SK-N-MC (cell line): Measurements from ENCODE around the gene SCYL3.

Experiments used
- DNase-seq: peaks from one replicate; pipeline ENCODE4 v3.0.0-alpha.2; 2011; ENCODE audit warnings: low read depth, low spot score
- H3K27ac ChIP-seq: fragments of 200-600 bp; sonication (generic); 2 replicates; pipeline ENCODE4 v1.5.1; 2016; ENCODE audit warnings: mixed run types
- H3K36me3 ChIP-seq: fragments of 200-600 bp; sonication (generic); 2 replicates; pipeline ENCODE4 v1.6.1; 2017; ENCODE audit warnings: antibody characterized with exemption, low read length, mixed read lengths; ENCODE audit not compliant: insufficient read depth
- H3K4me3 ChIP-seq: fragments of 200-600 bp; sonication (generic); 2 replicates; pipeline ENCODE4 v1.5.1; 2016
- H3K9ac ChIP-seq: fragments of 200-600 bp; sonication (generic); 2 replicates; pipeline ENCODE4 v1.8.0; 2017; ENCODE audit warnings: mixed run types, mixed read lengths; ENCODE audit not compliant: insufficient read length
- H3K9me3 ChIP-seq: fragments of 200-600 bp; sonication (generic); 2 replicates; pipeline ENCODE4 v1.6.1; 2017; ENCODE audit warnings: low read depth, mild to moderate bottlenecking, antibody characterized with exemption, low read length, moderate library complexity, mixed read lengths
- EZH2 ChIP-seq: fragments of 200-600 bp; sonication (generic); IDR thresholded peaks from one replicate; pipeline ENCODE4 v1.6.1; 2017; ENCODE audit warnings: antibody characterized with exemption
- FOXP2 ChIP-seq: optimal IDR thresholded peaks from 2 replicates; pipeline ENCODE3; 2011; ENCODE audit warnings: mild to moderate bottlenecking, moderate library complexity; ENCODE audit not compliant: insufficient read depth; ENCODE audit errors: extremely low read length, control extremely low read depth
- POLR2AphosphoS5 ChIP-seq: IDR thresholded peaks from 2 replicates; pipeline ENCODE4 v1.6.1; 2012; ENCODE audit warnings: mild to moderate bottlenecking, low read depth, low read length, borderline replicate concordance

SCYL3 gene

GRCh38 chr1:169892176-169892926, 1.3 kb downstream of the SCYL3 start:
- Histone ChIP-seq H3K9me3 (no peaks in the 10 kb centered on the region), H3K4me3 (peak overlapping the region; percentile 84), H3K27ac (no peak overlapping the region), H3K36me3 (no peaks in the 10 kb centered on the region), H3K9ac (peak overlapping the region; percentile 92)
- TF ChIP-seq EZH2 (no peak), FOXP2 (no peak), POLR2AphosphoS5 (no peak)
- no peak for DNase-seq

GRCh38 chr1:169891539-169891885, 2.2 kb downstream of the SCYL3 start:
- no peak for TF ChIP-seq FOXP2
- no peak overlapping the region for H3K27ac ChIP-seq
- H3K36me3 ChIP-seq, result no peaks in the 10 kb centered on the region
- no peak overlapping the region for H3K9ac ChIP-seq
- no peaks in the 10 kb centered on the region for H3K9me3 ChIP-seq
- H3K4me3 ChIP-seq, result no peak overlapping the region
- DNase-seq, result no peak

- Histone ChIP-seq H3K9ac (no peak overlapping the region), H3K9me3 (no peaks in the 10 kb centered on the region), H3K4me3 (no peak overlapping the region), H3K36me3 (no peaks in the 10 kb centered on the region; the same call in 1 of the 2 replicates), H3K27ac (no peak overlapping the region)
- no peak for DNase-seq
- TF ChIP-seq EZH2, result no peak
- TF ChIP-seq POLR2AphosphoS5, result no peak
- no peak for TF ChIP-seq FOXP2
Observed at GRCh38 chr1:169890761-169891538, 2.7 kb downstream of the SCYL3 start.

- H3K9ac ChIP-seq, result no peak overlapping the region
- H3K9me3 ChIP-seq, result no peaks in the 10 kb centered on the region
- no peak for DNase-seq
- no peaks in the 10 kb centered on the region; the same call in 1 of the 2 replicates for H3K36me3 ChIP-seq
- TF ChIP-seq FOXP2 (no peak), POLR2AphosphoS5 (no peak)
- no peak overlapping the region for H3K4me3 ChIP-seq
- no peak overlapping the region for H3K27ac ChIP-seq
Observed at GRCh38 chr1:169889871-169890270, 3.8 kb downstream of the SCYL3 start.

- no peak for TF ChIP-seq POLR2AphosphoS5
- TF ChIP-seq FOXP2, result no peak
- TF ChIP-seq EZH2, result no peak
Observed at GRCh38 chr1:169886931-169887330, 6.8 kb downstream of the SCYL3 start.

GRCh38 chr1:169886422-169886821, 7.3 kb downstream of the SCYL3 start:
- DNase-seq, result no peak

More at GRCh38 chr1:169886931-169887330, 6.8 kb downstream of the SCYL3 start:
- no peak overlapping the region for H3K9ac ChIP-seq
- DNase-seq, result no peak
- no peaks in the 10 kb centered on the region for H3K9me3 ChIP-seq
- no peak overlapping the region for H3K4me3 ChIP-seq
- no peak overlapping the region for H3K27ac ChIP-seq
- peaks cover 4% of the 10 kb centered on the region; the same call in 1 of the 2 replicates for H3K36me3 ChIP-seq

GRCh38 chr1:169885207-169885606, 8.5 kb downstream of the SCYL3 start:
- H3K27ac ChIP-seq, result no peak overlapping the region

More at GRCh38 chr1:169886422-169886821, 7.3 kb downstream of the SCYL3 start:
- H3K4me3 ChIP-seq, result no peak overlapping the region
- H3K36me3 ChIP-seq, result peaks cover 4% of the 10 kb centered on the region; the same call in 1 of the 2 replicates
- H3K9ac ChIP-seq, result no peak overlapping the region
- H3K9me3 ChIP-seq, result no peaks in the 10 kb centered on the region
- TF ChIP-seq EZH2 (no peak), FOXP2 (no peak), POLR2AphosphoS5 (no peak)
- no peak overlapping the region for H3K27ac ChIP-seq

GRCh38 chr1:169884634-169885033, 9.1 kb downstream of the SCYL3 start:
- Histone ChIP-seq H3K36me3 (peaks cover 4% of the 10 kb centered on the region; the same call in 1 of the 2 replicates), H3K27ac (no peak overlapping the region)
- TF ChIP-seq POLR2AphosphoS5 (no peak), FOXP2 (no peak), EZH2 (no peak)

More at GRCh38 chr1:169885207-169885606, 8.5 kb downstream of the SCYL3 start:
- Histone ChIP-seq H3K9ac (no peak overlapping the region), H3K9me3 (no peaks in the 10 kb centered on the region), H3K4me3 (no peak overlapping the region), H3K36me3 (peaks cover 4% of the 10 kb centered on the region; the same call in 1 of the 2 replicates)
- DNase-seq, result no peak
- no peak for TF ChIP-seq EZH2
- TF ChIP-seq POLR2AphosphoS5, result no peak
- TF ChIP-seq FOXP2, result no peak

GRCh38 chr1:169882039-169882511, 11.6 kb downstream of the SCYL3 start:
- TF ChIP-seq POLR2AphosphoS5, result no peak
- no peak for TF ChIP-seq FOXP2
- TF ChIP-seq EZH2, result no peak
- no peak overlapping the region for H3K27ac ChIP-seq
- no peak for DNase-seq
- no peak overlapping the region for H3K9ac ChIP-seq
- H3K4me3 ChIP-seq, result no peak overlapping the region
- H3K9me3 ChIP-seq, result no peaks in the 10 kb centered on the region
- peaks cover 12% of the 10 kb centered on the region for H3K36me3 ChIP-seq

More at GRCh38 chr1:169884634-169885033, 9.1 kb downstream of the SCYL3 start:
- DNase-seq, result no peak
- Histone ChIP-seq H3K9me3 (no peaks in the 10 kb centered on the region), H3K9ac (no peak overlapping the region), H3K4me3 (no peak overlapping the region)
